B cell (primary cell): Measurements from ENCODE around the gene DNASE1. TPM values are rescaled to one million over a fixed set of nuclear protein-coding genes. Genes with fewer than 3 reads are reported as not detected.

Source experiments
- ATAC-seq: fragments of 200-7000 bp; cut with Tn5 transposase; one replicate; pipeline ENCODE4 v1.10.0; 2021; ENCODE audit warnings: low read depth, mild to moderate bottlenecking, moderate number of reproducible peaks, moderate library complexity
- CTCF ChIA-PET: fragments of 350-600 bp; sonication (Branson Sonifier 250); formaldehyde crosslinking; loops from one replicate; lab custom pipeline; 2021; ENCODE audit warnings: antibody characterized with exemption, inconsistent platforms; lab: Charles Lee
- POLR2A ChIA-PET: fragments of 350-600 bp; sonication (Branson Sonifier 250); formaldehyde crosslinking; loops from one replicate; lab custom pipeline; 2021; ENCODE audit warnings: antibody characterized with exemption; lab: Charles Lee
- DNase-seq: peaks from one replicate; pipeline ENCODE4 v3.0.0; 2013
- H2AFZ ChIP-seq: 2 replicates; pipeline ENCODE4 v1.6.1; 2012; ENCODE audit warnings: mild to moderate bottlenecking, low read depth, low read length; ENCODE audit not compliant: insufficient read depth, poor library complexity, severe bottlenecking
- H3K27ac ChIP-seq, 2 donors: 1 replicate in 1 of 2; 2 replicates in 1 of 2; pipeline ENCODE4 v1.5.1; 2012 to 2013; ENCODE audit warnings: low read length in 2 of 2, mild to moderate bottlenecking in 2 of 2, moderate library complexity in 1 of 2
- H3K27me3 ChIP-seq, 4 experiments: fragments of 200-600 bp in 1 of 4; sonication (generic) in 1 of 4; replicated peaks in 1 of 4; 1 replicate in 2 of 4; 2 replicates in 2 of 4; pipeline versions ENCODE4 v1.6.1 to v1.7.0; 2013 to 2016; ENCODE audit warnings: low read length in 3 of 4, mild to moderate bottlenecking in 2 of 4, mixed read lengths in 1 of 4, moderate library complexity in 1 of 4; ENCODE audit not compliant: insufficient read depth in 4 of 4, control insufficient read depth in 3 of 4; ENCODE audit errors: control extremely low read depth in 1 of 4
- H3K36me3 ChIP-seq, 2 experiments: replicated peaks in 1 of 2; 1 replicate in 1 of 2; 2 replicates in 1 of 2; pipeline versions ENCODE4 v1.6.1 to v1.7.1; 2013; ENCODE audit warnings: low read length in 1 of 2; ENCODE audit not compliant: insufficient read depth in 2 of 2, control insufficient read depth in 1 of 2; ENCODE audit errors: control extremely low read depth in 1 of 2, extremely low read depth in 1 of 2
- H3K4me1 ChIP-seq, 2 donors: fragments of 200-600 bp in 1 of 2; sonication (generic) in 1 of 2; 1 replicate in 1 of 2; 2 replicates in 1 of 2; pipeline versions ENCODE4 v1.5.1 to v1.6.1; 2013 to 2017; ENCODE audit warnings: low read length in 2 of 2; ENCODE audit not compliant: control insufficient read depth in 2 of 2, insufficient read depth in 2 of 2
- H3K4me2 ChIP-seq: replicated peaks from 2 replicates; pipeline ENCODE3; 2012; ENCODE audit warnings: mild to moderate bottlenecking, low read depth, low read length; ENCODE audit not compliant: poor library complexity, severe bottlenecking
- H3K4me3 ChIP-seq, 5 experiments: fragments of 200-600 bp in 1 of 5; sonication (generic) in 1 of 5; 1 replicate in 3 of 5; 2 replicates in 2 of 5; pipeline versions ENCODE4 v1.5.1 to v1.7.0; 2011 to 2016; ENCODE audit warnings: low read length in 4 of 5, mild to moderate bottlenecking in 4 of 5, low read depth in 2 of 5, control low read depth in 1 of 5, moderate library complexity in 1 of 5; ENCODE audit not compliant: insufficient read depth in 1 of 5; ENCODE audit errors: control extremely low read depth in 1 of 5, extremely low read depth in 1 of 5
- H3K79me2 ChIP-seq: fragments of 200-600 bp; sonication (generic); one replicate; pipeline ENCODE4 v1.6.0; 2016; ENCODE audit warnings: low read length; ENCODE audit not compliant: control insufficient read depth, insufficient read depth
- H3K9ac ChIP-seq: fragments of 200-600 bp; sonication (generic); 2 replicates; pipeline ENCODE4 v1.6.1; 2017; ENCODE audit warnings: mild to moderate bottlenecking, low read length, moderate library complexity
- H3K9me3 ChIP-seq, 3 donors: one replicate each; pipeline versions ENCODE4 v1.6.1 to v1.7.1; 2013; ENCODE audit warnings: low read length in 2 of 3; ENCODE audit not compliant: control insufficient read depth in 2 of 3, insufficient read depth in 1 of 3; ENCODE audit errors: control extremely low read depth in 1 of 3
- H4K20me1 ChIP-seq: 2 replicates; pipeline ENCODE4 v1.6.0; 2012; ENCODE audit warnings: mild to moderate bottlenecking, low read length; ENCODE audit not compliant: insufficient read depth, control insufficient read depth, poor library complexity, severe bottlenecking
- H3K27ac Mint-ChIP-seq: one replicate; pipeline ENCODE4 v1.8.0; 2021; ENCODE audit warnings: mixed read lengths
- H3K27me3 Mint-ChIP-seq: one replicate; pipeline ENCODE4 v1.8.0; 2021; ENCODE audit warnings: mixed read lengths
- H3K4me1 Mint-ChIP-seq: one replicate; pipeline ENCODE4 v1.8.0; 2021; ENCODE audit warnings: mixed read lengths
- H3K4me3 Mint-ChIP-seq: one replicate; pipeline ENCODE4 v1.8.0; 2021; ENCODE audit warnings: mixed read lengths
- H3K9me3 Mint-ChIP-seq: one replicate; pipeline ENCODE4 v1.8.0; 2022; ENCODE audit warnings: mixed read lengths; ENCODE audit not compliant: insufficient read depth
- CTCF ChIP-seq: fragments of 200-600 bp; IDR thresholded peaks from one replicate; pipeline ENCODE4 v1.8.0; 2022; ENCODE audit warnings: antibody characterized with exemption, mild to moderate bottlenecking
- EZH2 ChIP-seq: IDR thresholded peaks from 2 replicates; pipeline ENCODE4 v1.6.1; 2012; ENCODE audit warnings: borderline replicate concordance, low read depth, mild to moderate bottlenecking, moderate library complexity, low read length; ENCODE audit not compliant: insufficient read depth, poor library complexity, severe bottlenecking
- WGBS: methylation state at CpG from one replicate; pipeline ENCODE4 v1.1.5; 2013; ENCODE audit warnings: missing lambda C conversion rate; ENCODE audit not compliant: insufficient coverage; 5-methylcytosine and 5-hydroxymethylcytosine counted together
- intact Hi-C: fragments of 100-400 bp; cut with micrococcal nuclease; formaldehyde crosslinking; loops from one replicate; pipeline ENCODE4 v1.10.0; 2022
- polyA plus RNA-seq: library from polyadenylated mRNA; depleted of rRNA; stranded (reverse); fragments of >200 nt; gene quantifications from 2 replicates; pipeline ENCODE4 v1.2.3, GENCODE V29; 2012
- total RNA-seq, 2 donors: library from RNA; stranded (reverse); fragments of 120-200 nt in 1 of 2; gene quantifications; 1 replicate in 1 of 2; 2 replicates in 1 of 2; pipeline versions ENCODE4 v1.2.3 to v1.2.4, GENCODE V29; 2013 to 2022

DNASE1 gene
- total and polyA plus RNA-seq, 2 donors (not counting 1 experiment from before 2014, with no cell fraction given) = 53.3 to 53.7 TPM

GRCh38 chr16:3662601-3663000 is 8.1 kb downstream of the DNASE1 start:
- CTCF ChIA-PET = interaction anchor here (0.6 to 1.0 kb wide), 2 partner anchors 36 to 660 kb away, joined by 3 read pairs; no protein-coding TSS in a partner anchor

More at GRCh38 chr16:3662601-3663000, 8.1 kb downstream of the DNASE1 start:
- no peaks in the 10 kb centered on the region for H3K9me3 Mint-ChIP-seq
- H3K27ac Mint-ChIP-seq = no peak overlapping the region
- WGBS = 98% methylated on average over 17 of the region's 17 CpGs
- no peak for DNase-seq
- H3K4me1 Mint-ChIP-seq = peaks cover 4% of the 10 kb centered on the region
- Histone ChIP-seq H3K9ac (no peak overlapping the region), H3K27me3 (no peaks in the 10 kb centered on the region), H3K4me3 (no peak overlapping the region), H3K4me1 (no peaks in the 10 kb centered on the region), H2AFZ (no peak overlapping the region), H3K4me2 (no peak overlapping the region), H3K9me3 (no peaks in the 10 kb centered on the region), H4K20me1 (no peaks in the 10 kb centered on the region), H3K36me3 (peaks cover 0 to 58% of the 10 kb centered on the region in 2 experiments), H3K27ac (no peak overlapping the region), H3K79me2 (no peaks in the 10 kb centered on the region)
- no peak overlapping the region for H3K4me3 Mint-ChIP-seq
- H3K27me3 Mint-ChIP-seq = no peaks in the 10 kb centered on the region
- ATAC-seq = no peak
- POLR2A ChIA-PET = interaction anchor here (0.6 kb wide), 1 partner anchor 39 kb away, joined by 8 read pairs; no protein-coding TSS in a partner anchor
- TF ChIP-seq EZH2 = no peak
- TF ChIP-seq CTCF = no peak
- intact Hi-C loops = no loop called here
